GM12801 (cell line): ENCODE results near the gene CAMK2N1.

Experiments used
- CTCF ChIP-seq: IDR thresholded peaks from one replicate; pipeline ENCODE4 v1.5.1; 2011; ENCODE audit warnings: control low read depth; ENCODE audit not compliant: insufficient read length; ENCODE audit errors: extremely low read depth

Gene CAMK2N1

GRCh38 chr1:20485527-20486456 lies at the start of gene CAMK2N1:
Gene CAMK2N1 (minus strand): TSS chr1:20486210. CDS start chr1:20485379, 831 bp downstream.
- no peak for TF ChIP-seq CTCF

GRCh38 chr1:20534659-20535417 lies 48.8 kb upstream of the CAMK2N1 start:
- TF ChIP-seq CTCF, result no peak

GRCh38 chr1:20533635-20534034 lies 47.6 kb upstream of the CAMK2N1 start:
- no peak for TF ChIP-seq CTCF

- TF ChIP-seq CTCF, result no peak
These were observed 44.9 kb upstream of the CAMK2N1 start for GRCh38 chr1:20530901-20531300.

GRCh38 chr1:20530306-20530705 lies 44.3 kb upstream of the CAMK2N1 start:
- no peak for TF ChIP-seq CTCF

GRCh38 chr1:20528221-20528620 lies 42.2 kb upstream of the CAMK2N1 start:
- no peak for TF ChIP-seq CTCF

GRCh38 chr1:20526267-20526666 lies 40.3 kb upstream of the CAMK2N1 start:
- TF ChIP-seq CTCF, result no peak
